ENCODE results near the gene RBM12.
"Not testable (repeated sequence)": the region's sequence is repeated elsewhere in the genome, so short reads cannot be mapped to it uniquely, and the experiment has no call there.

DNA sequence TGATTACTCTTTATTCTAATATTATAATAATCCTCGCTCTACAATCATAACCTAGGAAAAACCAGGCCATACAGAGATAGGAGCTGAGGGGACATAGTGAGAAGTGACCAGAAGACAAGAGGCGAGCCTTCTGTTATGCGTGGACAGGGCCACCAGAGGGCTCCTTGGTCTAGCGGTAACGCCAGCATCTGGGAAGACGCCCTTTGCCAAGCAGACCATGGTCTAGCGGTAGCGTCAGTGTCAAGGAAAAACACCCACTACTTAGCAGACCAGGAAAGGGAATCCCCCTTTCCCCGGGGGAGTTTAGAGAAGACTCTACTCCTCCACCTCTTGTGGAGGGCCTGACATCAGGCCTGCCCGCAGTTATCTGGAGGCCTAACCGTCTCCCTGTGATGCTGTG is 22.2 kb upstream of the RBM12 start:
- TF ChIP-seq POLR2A (IDR thresholded peaks at IDR 0.05; ENCODE audit: low read length); GATA1 (IDR thresholded peaks at IDR 0.05; ENCODE audit: low read depth, low read length): not testable (repeated sequence)
